Measurements from ENCODE around the gene SEMA6B. TPM values are rescaled to one million over a fixed set of nuclear protein-coding genes. Genes with fewer than 3 reads are reported as not detected.

The SEMA6B gene
- polyA plus RNA-seq, 1 of the 3 experiments (the other 2 are of a cell fraction) = 3.7 TPM

- Histone ChIP-seq H3K36me3 (replicated peaks in 1 of 2; ENCODE audit: control insufficient read depth in 1 of 2, insufficient read depth in 2 of 2, low read length in 1 of 2) (no peaks in the 10 kb centered on the region), H3K9me3 (no peaks in the 10 kb centered on the region), H3K4me2 (peak overlapping the region; percentile 52; the same call in 1 of the 2 replicates), H4K20me1 (ENCODE audit: insufficient read depth) (no peaks in the 10 kb centered on the region), H3K27me3 (ENCODE audit: insufficient read depth) (peaks cover 25% of the 10 kb centered on the region; the same call in 1 of the 2 replicates), H3K4me3 (ENCODE audit: low read depth in 2 of 2, low read length in 1 of 2) (peak overlapping the region; percentile 18 to 26; a peak in 2 of 4 replicates), H3F3A (replicated peaks; ENCODE audit: insufficient read depth) (peaks cover 3% of the 10 kb centered on the region), H3K9me2 (no peaks in the 10 kb centered on the region), H2AFZ (ENCODE audit: low read depth) (0 out of 2 replicates have a peak overlapping the region, but pooled peaks have one; percentile 56), H3K4me1 (ENCODE audit: control insufficient read depth in 1 of 2, insufficient read depth in 2 of 2, low read depth in 1 of 2, low read length in 1 of 2) (peaks cover 0 to 3% of the 10 kb centered on the region in 2 experiments; a peak in 1 of 4 replicates), H3K27ac (ENCODE audit: low read depth in 2 of 2, low read length in 1 of 2) (no peak overlapping the region), H3K79me2 (ENCODE audit: insufficient read depth) (no peaks in the 10 kb centered on the region), H3K9ac (no peak overlapping the region)
- ChIA-PET CTCF (interaction anchor here (0.9 to 9.9 kb wide), 8 partner anchors 8 to 39 kb away, joined by 3 to 93 read pairs (median 5); no protein-coding TSS in a partner anchor), POLR2A (no interaction called here)
- WGBS (ENCODE audit: low lambda C conversion rate) = 4% methylated on average over 23 of the region's 32 CpGs
- no peak for TF ChIP-seq TAF1 (IDR thresholded peaks at IDR 0.05; ENCODE audit: borderline replicate concordance, low read depth, low read length)
- TF ChIP-seq TEAD4 (IDR thresholded peaks at IDR 0.05; ENCODE audit: borderline replicate concordance, insufficient read depth) = no peak
- peak; percentile 86 for DNase-seq
Measured at GRCh38 chr19:4597975-4598671, 38.6 kb upstream of the SEMA6B start.

DNA sequence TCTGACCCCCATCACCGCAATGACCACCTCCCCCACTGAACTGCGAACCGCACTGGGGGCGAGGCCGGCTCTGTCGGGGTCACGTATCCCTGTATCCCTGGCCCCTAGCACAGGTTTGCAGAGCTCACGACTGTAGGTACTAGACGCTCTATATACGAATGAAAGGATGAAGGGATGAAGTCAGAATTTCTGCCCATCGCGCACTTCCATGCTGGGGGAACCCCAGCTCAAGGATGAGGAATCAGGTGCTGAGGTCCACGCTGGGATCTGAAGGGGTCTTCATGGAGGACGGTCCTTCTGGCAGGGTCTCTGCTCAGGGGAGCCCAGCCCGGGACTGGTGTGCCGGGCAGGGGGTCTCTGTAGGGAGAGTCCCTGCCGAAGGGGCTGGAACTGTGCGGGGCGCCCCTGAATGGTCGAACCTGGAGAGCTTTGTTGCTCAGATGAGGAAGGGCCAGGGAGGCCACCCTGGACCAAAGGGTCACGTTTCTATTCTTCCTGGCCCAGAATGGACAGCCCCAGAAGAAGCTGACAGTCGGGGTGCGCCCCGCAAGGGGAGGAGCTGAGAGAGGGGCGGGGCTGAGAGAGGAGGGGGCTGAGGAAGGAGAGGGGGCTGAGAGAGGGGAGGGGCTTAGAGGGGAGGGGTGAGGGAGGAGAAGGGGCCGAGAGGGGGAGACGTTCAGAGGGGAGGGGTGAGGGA lies 37.9 kb upstream of the SEMA6B start:
- Histone ChIP-seq H3F3A (replicated peaks; ENCODE audit: insufficient read depth) (peaks cover 3% of the 10 kb centered on the region), H3K4me1 (ENCODE audit: control insufficient read depth in 1 of 2, insufficient read depth in 2 of 2, low read depth in 1 of 2, low read length in 1 of 2) (peaks cover 0 to 3% of the 10 kb centered on the region in 2 experiments; a peak in 1 of 4 replicates), H3K9me2 (no peaks in the 10 kb centered on the region), H3K4me2 (peak overlapping the region; percentile 77), H3K9ac (no peak overlapping the region), H3K36me3 (replicated peaks in 1 of 2; ENCODE audit: control insufficient read depth in 1 of 2, insufficient read depth in 2 of 2, low read length in 1 of 2) (no peaks in the 10 kb centered on the region), H4K20me1 (ENCODE audit: insufficient read depth) (no peaks in the 10 kb centered on the region), H3K4me3 (ENCODE audit: low read depth in 2 of 2, low read length in 1 of 2) (peak overlapping the region; percentile 20 to 26; a peak in 2 of 4 replicates), H3K79me2 (ENCODE audit: insufficient read depth) (no peaks in the 10 kb centered on the region), H3K27me3 (ENCODE audit: insufficient read depth) (peaks cover 25% of the 10 kb centered on the region; the same call in 1 of the 2 replicates), H3K27ac (ENCODE audit: low read depth in 2 of 2, low read length in 1 of 2) (no peak overlapping the region), H3K9me3 (no peaks in the 10 kb centered on the region), H2AFZ (ENCODE audit: low read depth) (peak overlapping the region; percentile 46; the same call in 1 of the 2 replicates)
- WGBS (ENCODE audit: low lambda C conversion rate) = 8% methylated on average over 17 of the region's 27 CpGs
- TF ChIP-seq POLR2AphosphoS5 (IDR thresholded peaks at IDR 0.05; ENCODE audit: low read depth, low read length) (no peak), TAF1 (IDR thresholded peaks at IDR 0.05; ENCODE audit: borderline replicate concordance, low read depth, low read length) (no peak), SMC3 (IDR thresholded peaks at IDR 0.05; ENCODE audit: low read depth, low read length) (no peak), EP300 (IDR thresholded peaks at IDR 0.05; ENCODE audit: borderline replicate concordance in 1 of 2, low read depth in 1 of 2, low read length in 1 of 2) (no peak), RCOR1 (IDR thresholded peaks at IDR 0.05; ENCODE audit: low read length) (no peak), YY1 (IDR thresholded peaks at IDR 0.05; ENCODE audit: low read depth) (no peak), FOSL2 (IDR thresholded peaks at IDR 0.05; ENCODE audit: borderline replicate concordance, low read depth) (no peak), RAD21 (IDR thresholded peaks at IDR 0.05; ENCODE audit: low read length) (no peak), FOXM1 (IDR thresholded peaks at IDR 0.05; ENCODE audit: low read depth) (no peak), TCF12 (IDR thresholded peaks at IDR 0.05) (no peak), FOXJ3 (CRISPR knock-in tag; IDR thresholded peaks at IDR 0.05) (no peak), MAX (IDR thresholded peaks at IDR 0.05; ENCODE audit: low read depth) (no peak), MXI1 (IDR thresholded peaks at IDR 0.05; ENCODE audit: low read depth, low read length) (no peak), CTCF (IDR thresholded peaks at IDR 0.05) (no peak)
- TF ChIP-seq, protein P1, sequence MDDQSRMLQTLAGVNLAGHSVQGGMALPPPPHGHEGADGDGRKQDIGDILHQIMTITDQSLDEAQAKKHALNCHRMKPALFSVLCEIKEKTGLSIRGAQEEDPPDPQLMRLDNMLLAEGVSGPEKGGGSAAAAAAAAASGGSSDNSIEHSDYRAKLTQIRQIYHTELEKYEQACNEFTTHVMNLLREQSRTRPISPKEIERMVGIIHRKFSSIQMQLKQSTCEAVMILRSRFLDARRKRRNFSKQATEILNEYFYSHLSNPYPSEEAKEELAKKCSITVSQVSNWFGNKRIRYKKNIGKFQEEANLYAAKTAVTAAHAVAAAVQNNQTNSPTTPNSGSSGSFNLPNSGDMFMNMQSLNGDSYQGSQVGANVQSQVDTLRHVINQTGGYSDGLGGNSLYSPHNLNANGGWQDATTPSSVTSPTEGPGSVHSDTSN (IDR thresholded peaks at IDR 0.05) = no peak
- CTCF ChIA-PET = interaction anchor here (0.9 to 9.9 kb wide), 8 partner anchors 8 to 40 kb away, joined by 3 to 93 read pairs (median 5); no protein-coding TSS in a partner anchor
- POLR2A ChIA-PET = interaction anchor here (1.3 kb wide), 1 partner anchor 10 kb away, joined by 3 read pairs; no protein-coding TSS in a partner anchor
- DNase-seq = no peak
